HG02571 (cell line): ENCODE results near the gene ENOPH1.
"Not testable (repeated sequence)": the region's sequence is repeated elsewhere in the genome, so short reads cannot be mapped to it uniquely, and the experiment has no call there.

Experiments used
- ATAC-seq: cut with Tn5 transposase; IDR thresholded peaks from one replicate; pipeline ENCODE4 v1.9.1; 2021; ENCODE audit warnings: mild to moderate bottlenecking, moderate library complexity; ENCODE audit not compliant: unreplicated experiment

Gene ENOPH1

DNA sequence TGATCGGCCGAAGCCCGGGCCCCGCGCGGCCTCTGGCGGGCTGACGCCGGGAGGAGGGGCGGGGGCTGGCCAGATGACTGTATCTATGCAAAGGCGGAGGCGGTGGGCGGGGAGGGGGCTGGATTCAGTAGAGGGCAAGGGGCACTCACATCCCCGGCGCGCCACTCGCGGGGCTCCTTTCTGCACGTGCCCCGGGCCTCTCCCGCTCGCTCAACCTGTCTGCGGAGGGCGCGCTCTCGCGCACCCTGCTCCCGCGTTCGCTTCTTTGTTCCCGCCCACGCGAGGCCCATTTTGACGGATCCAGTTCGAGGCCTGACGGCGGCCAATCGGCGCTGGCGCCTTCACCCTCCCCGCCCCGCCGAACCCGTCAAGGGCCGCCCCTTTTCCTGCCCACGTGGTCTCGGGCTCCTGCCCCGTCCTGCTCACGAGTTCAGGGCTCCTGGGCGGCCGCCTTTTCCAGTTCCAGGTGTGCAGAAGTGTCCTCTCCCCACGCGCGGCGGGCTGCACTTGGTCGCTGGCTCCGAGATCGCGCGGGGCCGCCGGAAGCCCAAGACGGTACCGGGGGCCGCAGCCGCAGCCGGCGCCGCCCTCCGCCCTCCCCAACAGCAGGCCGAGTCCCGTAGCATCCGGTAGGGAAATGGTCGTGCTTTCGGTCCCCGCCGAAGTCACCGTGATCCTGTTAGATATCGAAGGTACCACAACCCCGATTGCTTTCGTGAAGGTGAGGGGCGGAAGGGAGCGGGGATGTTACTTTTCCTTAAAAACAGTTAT, at the start of gene ENOPH1, which contains the start of gene HNRNPDL:
Gene ENOPH1, plus strand, starts transcription at position 398 of the 771 bp plus-strand sequence. Its CDS starts 240 bp downstream, at position 638.
Gene HNRNPDL, minus strand, starts transcription at position 270 of the 771 bp plus-strand sequence. CDS start 772 bp downstream, outside the sequence.
- peak; percentile 76 for ATAC-seq

DNA sequence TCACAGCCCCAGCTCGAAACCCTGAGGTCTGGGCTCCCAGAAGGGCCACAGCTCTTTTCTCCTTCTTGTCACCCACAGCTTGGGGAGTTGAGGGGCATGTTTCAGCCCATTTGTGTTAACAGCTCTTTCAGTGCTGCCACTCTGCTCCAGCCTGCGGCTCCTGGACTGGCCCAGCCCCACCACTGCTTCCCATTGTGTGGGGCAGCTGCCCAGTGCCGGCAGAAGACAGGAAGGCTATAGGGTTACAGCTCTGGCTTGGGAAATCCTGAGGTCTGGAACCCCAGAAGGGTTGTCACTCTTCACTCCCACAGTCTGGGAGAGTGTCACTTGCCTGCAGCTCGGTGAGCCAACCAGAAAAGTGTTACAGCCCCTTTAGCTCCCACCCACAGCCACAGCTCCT, 49.6 kb upstream of the ENOPH1 start:
- no peak for ATAC-seq

GRCh38 chr4:82381235-82381634, 49.2 kb upstream of the ENOPH1 start:
- no peak for ATAC-seq

- ATAC-seq: no peak
These were observed 48.6 kb upstream of the ENOPH1 start for GRCh38 chr4:82381661-82382296.

DNA sequence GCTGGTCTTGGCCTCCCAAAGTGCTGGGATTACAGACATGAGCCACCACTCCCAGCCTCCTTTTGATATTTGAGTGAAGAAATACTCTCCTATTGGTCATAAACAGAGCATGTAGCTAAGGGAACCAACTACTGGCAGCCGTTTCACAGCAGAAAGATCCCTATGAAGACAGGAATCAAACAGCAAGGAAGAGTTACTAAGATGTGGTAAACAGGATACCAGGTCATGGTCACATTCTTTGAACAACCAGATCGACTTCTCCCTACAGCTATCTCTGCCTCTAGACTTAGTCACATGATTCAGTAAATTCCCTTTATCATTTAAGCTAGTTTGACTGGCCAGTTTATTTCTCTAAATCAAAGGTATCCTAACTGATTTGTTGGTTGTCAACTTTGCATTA, 47.6 kb upstream of the ENOPH1 start:
- ATAC-seq: no peak

DNA sequence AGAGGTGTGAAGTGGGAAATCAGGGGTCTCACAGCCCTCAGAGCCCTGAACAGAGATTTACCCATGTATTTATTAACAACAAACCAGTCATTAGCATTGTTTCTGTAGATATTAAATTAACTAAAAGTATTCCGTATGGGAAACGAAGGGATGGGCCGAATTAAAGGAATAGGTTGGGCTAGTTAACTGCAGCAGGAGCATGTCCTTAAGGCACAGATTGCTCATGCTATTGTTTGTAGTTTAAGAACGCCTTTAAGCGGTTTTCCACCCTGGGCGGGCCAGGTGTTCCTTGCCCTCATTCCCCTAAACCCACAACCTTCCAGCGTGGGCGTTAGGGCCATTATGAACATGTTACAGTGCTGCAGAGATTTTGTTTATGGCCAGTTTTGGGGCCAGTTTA, 44.1 kb upstream of the ENOPH1 start:
- not testable (repeated sequence) for ATAC-seq

- no peak for ATAC-seq
These were observed 42.0 kb upstream of the ENOPH1 start for GRCh38 chr4:82388405-82388804.

GRCh38 chr4:82390061-82390460, 40.3 kb upstream of the ENOPH1 start:
- ATAC-seq: not testable (repeated sequence)

- ATAC-seq: no peak
These were observed 35.5 kb upstream of the ENOPH1 start for GRCh38 chr4:82394896-82395295.

DNA sequence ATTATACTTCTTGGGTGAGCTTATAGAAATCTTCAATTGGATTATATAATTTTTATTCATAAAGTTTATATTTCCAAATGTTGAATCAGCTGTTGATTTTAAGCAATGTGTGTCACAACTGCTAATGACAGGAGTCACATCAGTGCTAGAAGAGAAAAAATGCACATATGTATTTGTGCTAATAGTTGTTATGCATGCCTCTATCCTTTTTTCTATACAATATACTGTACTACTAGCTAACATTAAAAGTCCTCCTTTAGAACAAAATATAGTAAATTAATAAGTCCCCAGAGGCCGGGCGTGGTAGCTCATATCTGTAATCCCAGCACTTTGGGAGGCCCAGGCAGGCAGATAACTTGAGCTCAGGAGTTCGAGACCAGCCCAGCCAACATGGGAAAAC, 32.9 kb upstream of the ENOPH1 start:
- no peak for ATAC-seq

- no peak for ATAC-seq
These were observed 32.1 kb upstream of the ENOPH1 start for GRCh38 chr4:82398263-82398662.

DNA sequence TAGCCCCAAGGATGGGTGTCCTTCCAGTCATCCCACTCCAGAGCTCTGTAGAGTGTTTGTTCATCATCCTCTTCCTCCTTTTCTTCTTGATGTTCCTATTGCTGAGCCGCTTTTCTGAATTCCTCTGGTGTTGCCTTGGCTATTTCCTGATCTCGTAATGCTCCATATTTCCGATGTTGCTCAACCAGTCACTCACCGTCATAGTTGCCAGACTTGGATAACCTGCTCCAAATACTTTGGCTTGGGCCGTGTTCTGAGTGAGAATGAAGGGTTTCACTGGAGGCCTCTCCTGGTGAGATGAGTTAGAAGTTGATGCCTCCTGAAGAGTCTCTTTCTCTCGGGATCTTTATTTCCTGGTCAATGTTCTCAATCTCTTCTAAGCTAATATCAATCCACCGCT, 28.8 kb upstream of the ENOPH1 start:
- no peak for ATAC-seq

DNA sequence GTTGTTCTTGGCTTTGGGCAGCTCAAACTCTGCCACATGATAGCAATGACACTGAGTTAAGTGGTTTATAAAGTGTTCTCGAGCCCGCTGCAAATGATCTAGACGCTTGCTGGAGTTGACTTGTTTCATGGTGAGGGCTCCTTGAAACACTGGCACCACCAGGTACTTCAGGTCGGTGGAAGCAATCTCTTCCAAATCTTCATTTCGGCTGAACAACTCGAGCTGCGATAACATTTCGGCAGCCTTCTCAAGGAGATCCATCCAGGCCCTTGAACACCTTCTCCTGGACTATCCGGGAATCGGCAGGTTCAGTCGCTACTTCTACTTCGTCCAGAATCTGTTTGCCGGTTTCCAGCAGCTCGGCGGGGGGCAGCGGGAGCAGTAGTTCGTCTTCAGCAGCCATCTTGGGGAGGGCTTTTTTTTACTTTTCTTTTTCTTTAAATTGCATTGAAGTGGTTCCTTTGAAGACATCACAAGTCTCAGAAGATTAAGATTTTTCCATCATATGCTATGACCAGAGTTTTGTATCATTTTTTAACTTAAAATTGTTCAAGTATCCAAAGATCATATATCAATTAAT, 28.1 kb upstream of the ENOPH1 start:
- no peak for ATAC-seq

GRCh38 chr4:82403725-82404124, 26.7 kb upstream of the ENOPH1 start:
- ATAC-seq: no peak

DNA sequence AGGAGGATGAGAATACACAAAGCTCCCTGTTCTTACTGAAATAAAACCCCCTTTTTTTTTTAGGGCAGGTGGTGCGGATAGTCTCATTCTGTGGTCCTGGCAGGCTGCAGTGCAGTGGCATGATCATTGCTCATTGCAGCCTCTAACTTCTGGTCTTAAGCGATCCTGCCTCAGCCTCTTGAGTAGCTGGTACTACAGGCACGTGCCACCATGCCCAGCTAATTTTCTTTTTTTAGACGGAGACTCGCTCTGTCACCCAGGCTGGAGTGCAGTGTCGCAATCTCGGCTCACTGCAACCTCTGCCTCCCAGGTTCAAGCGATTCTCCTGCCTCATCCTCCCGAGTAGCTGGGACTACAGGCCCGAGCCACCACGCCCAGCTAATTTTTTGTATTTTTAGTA, 15.3 kb upstream of the ENOPH1 start:
- ATAC-seq: not testable (repeated sequence)

DNA sequence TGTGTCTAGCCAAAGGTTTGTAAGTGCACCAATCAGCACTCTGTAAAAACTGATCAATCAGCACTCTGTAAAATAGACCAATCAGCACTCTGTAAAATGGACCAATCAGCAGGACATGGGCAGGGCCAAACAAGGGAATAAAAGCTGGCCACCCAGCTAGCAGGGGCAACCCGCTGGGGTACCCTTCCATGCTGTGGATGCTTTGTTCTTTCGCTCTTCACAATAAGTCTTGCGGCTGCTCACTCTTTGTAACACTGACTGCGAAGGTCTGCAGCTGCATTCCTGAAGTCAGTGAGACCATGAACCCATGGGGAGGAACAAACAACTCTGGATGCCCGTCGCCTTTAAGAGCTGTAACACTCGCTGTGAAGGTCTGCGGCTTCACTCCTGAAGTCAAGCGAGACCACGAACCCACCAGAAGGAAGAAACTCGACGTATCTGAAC, 14.4 kb upstream of the ENOPH1 start:
- ATAC-seq: no peak

DNA sequence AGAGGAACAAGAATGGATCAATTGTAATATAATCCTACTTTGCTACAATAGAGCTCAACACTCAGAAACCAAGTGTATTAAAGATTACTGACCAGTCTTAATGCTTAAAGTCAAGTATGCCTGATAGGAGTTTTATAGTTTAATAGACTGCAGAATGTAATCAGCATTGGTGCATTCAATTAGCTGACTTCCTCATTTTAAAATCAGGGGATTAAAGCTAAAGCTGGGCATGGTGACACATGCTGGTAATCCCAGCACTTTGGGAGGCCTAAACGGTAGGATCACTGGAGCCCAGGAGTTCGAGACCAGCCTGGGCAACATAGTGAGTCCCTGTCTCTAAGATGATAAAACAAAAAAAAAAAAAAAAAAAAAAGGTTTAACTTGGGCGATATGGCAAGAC, 10.9 kb upstream of the ENOPH1 start:
- ATAC-seq: no peak

DNA sequence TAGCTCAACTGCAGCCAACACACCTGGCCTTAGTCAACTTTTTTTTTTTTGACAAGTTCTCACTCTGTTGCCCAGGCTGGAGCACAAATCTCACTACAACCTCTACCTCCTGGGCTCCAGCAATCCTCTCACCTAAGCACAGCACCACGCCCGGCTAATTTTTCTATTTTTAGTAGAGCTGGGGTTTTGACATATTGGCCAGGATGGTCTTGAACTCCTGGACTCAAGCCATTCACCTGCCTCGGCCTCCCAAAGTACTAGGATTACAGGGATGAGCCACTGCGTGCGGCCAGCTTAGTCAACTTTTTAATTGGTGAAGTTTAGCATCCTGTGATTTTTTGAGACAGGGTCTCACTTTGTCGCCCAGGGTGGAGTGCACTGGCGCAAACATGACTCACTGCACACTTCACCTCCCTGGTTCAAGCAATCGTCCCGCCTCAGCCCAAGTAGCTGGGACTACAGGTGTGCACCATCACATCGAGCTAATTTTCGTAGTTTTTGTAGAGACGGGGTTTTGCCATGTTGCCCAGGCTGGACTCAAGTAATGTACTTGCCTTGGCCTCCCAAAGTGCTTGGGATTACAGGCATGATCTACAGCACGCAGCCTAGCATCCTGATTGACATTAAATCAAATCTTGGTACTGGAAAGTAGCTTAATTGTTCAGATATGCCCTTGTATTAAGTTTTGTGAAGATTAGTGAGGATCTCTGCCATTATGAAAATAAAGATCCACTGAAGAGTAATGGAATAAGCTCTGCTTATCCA, 8.4 kb upstream of the ENOPH1 start:
- ATAC-seq: no peak

GRCh38 chr4:82422616-82423015, 7.8 kb upstream of the ENOPH1 start:
- no peak for ATAC-seq

DNA sequence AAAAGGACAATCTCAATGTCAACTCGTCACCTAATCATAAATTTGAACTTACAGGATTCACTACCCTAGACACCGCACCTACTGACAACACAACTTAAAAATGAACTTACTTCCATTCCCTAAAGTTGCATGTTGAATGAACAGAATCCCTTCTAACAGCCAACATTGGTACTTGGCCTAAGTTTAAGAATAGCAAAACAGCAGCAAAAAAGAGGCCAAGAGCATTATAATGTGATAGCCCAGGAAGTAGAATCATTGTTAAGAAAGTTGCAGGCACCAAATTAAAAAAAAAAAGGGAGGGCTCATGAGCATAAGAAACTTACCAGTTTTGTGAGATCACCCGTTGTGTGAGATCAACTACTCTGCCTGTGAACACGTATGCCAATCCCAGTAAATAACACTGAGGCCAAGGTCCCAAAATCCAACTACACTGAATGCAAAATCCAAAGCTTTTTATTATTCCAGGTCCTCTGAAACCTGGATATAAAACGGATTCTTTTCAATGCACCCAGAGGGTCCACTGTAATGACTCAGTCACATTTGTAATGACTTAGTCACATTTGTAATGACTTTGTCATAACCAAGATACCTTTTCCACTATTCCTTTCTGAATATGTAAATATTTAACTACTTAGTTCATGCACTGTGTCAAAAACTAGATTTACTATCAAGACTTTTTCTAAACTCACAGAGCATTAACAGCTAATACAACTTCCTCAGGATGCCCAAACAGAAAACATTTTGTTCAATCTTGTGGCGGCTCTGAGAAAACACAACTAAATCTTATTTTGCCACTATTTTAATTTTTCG, 6.9 kb upstream of the ENOPH1 start:
- no peak for ATAC-seq
